Epithelial cell of proximal tubule (primary cell): ENCODE measurements around the gene TMEM108. TPM values are rescaled to one million over a fixed set of nuclear protein-coding genes. Genes with fewer than 3 reads are reported as not detected.

Experiments used
- DNase-seq: peaks from one replicate; pipeline ENCODE4 v3.0.0-alpha.2; 2011; ENCODE audit warnings: low read depth
- H3K4me3 ChIP-seq: 2 replicates; pipeline ENCODE4 v1.5.1; 2011; ENCODE audit warnings: low read depth, mild to moderate bottlenecking, low read length
- CTCF ChIP-seq: conservative IDR thresholded peaks from 2 replicates; pipeline ENCODE4 v1.5.1; 2012; ENCODE audit warnings: low read depth, mild to moderate bottlenecking, low read length
- total RNA-seq: library from RNA; depleted of rRNA; stranded (reverse); fragments of >200 nt; gene quantifications from 2 replicates; pipeline ENCODE4 v1.2.3, GENCODE V29; 2015

The TMEM108 gene
- total RNA-seq, 1 donor from 2014 or later: 1.7 TPM

- DNase-seq: no peak
- TF ChIP-seq CTCF: no peak
- H3K4me3 ChIP-seq: no peak overlapping the region
These were observed 211.3 kb downstream of the TMEM108 start for GRCh38 chr3:133249490-133249889.

- H3K4me3 ChIP-seq: no peak overlapping the region
- no peak for TF ChIP-seq CTCF
- DNase-seq: no peak
These were observed 216.0 kb downstream of the TMEM108 start for GRCh38 chr3:133254151-133254550.

- no peak for TF ChIP-seq CTCF
- no peak for DNase-seq
- no peak overlapping the region for H3K4me3 ChIP-seq
These were observed 216.5 kb downstream of the TMEM108 start for GRCh38 chr3:133254716-133255115.

GRCh38 chr3:133256787-133257483 is 218.7 kb downstream of the TMEM108 start:
- no peak overlapping the region for H3K4me3 ChIP-seq
- TF ChIP-seq CTCF: no peak
- DNase-seq: no peak

- H3K4me3 ChIP-seq: no peak overlapping the region
- TF ChIP-seq CTCF: no peak
- DNase-seq: no peak
These were observed 220.2 kb downstream of the TMEM108 start for GRCh38 chr3:133258358-133258757.

- H3K4me3 ChIP-seq: no peak overlapping the region
- TF ChIP-seq CTCF: no peak
- DNase-seq: no peak
These were observed 221.6 kb downstream of the TMEM108 start for GRCh38 chr3:133259767-133260166.

- DNase-seq: no peak
- H3K4me3 ChIP-seq: no peak overlapping the region
- TF ChIP-seq CTCF: no peak
These were observed 224.1 kb downstream of the TMEM108 start for GRCh38 chr3:133262333-133262732.
